Gastroesophageal sphincter (tissue), 3 donors: ENCODE results near the gene TERC.

Experiments used
- CTCF ChIP-seq, 4 experiments: fragments of 200-600 bp in 2 of 4; fragments of 450-650 bp in 2 of 4; sonication (generic) in 1 of 4; IDR thresholded peaks; one replicate each; pipeline ENCODE4 v1.5.1; 2017 to 2019; ENCODE audit warnings: antibody characterized with exemption in 4 of 4, mild to moderate bottlenecking in 2 of 4, moderate library complexity in 2 of 4
- POLR2A ChIP-seq, 2 donors: fragments of 450-650 bp; IDR thresholded peaks; one replicate each; pipeline ENCODE4 v1.6.1; 2017; ENCODE audit warnings: antibody characterized with exemption in 2 of 2, mild to moderate bottlenecking in 2 of 2, moderate library complexity in 1 of 2

GRCh38 chr3:169792359-169792758 lies 27.5 kb upstream of the TERC start:
- no peak for TF ChIP-seq CTCF (IDR thresholded peaks at IDR 0.05)
- no peak for TF ChIP-seq POLR2A (IDR thresholded peaks at IDR 0.05)
